ENCODE results near the gene IRF4.
"Not testable (repeated sequence)": the region's sequence is repeated elsewhere in the genome, so short reads cannot be mapped to it uniquely, and the experiment has no call there.

IRF4 gene

GRCh38 chr6:366389-367297 is 24.9 kb upstream of the IRF4 start:
- no peak for DNase-seq (ENCODE audit: low read depth in 2 of 2)

- DNase-seq (ENCODE audit: low read depth in 2 of 2) = no peak
These were observed 24.2 kb upstream of the IRF4 start for GRCh38 chr6:367298-367794.

DNA sequence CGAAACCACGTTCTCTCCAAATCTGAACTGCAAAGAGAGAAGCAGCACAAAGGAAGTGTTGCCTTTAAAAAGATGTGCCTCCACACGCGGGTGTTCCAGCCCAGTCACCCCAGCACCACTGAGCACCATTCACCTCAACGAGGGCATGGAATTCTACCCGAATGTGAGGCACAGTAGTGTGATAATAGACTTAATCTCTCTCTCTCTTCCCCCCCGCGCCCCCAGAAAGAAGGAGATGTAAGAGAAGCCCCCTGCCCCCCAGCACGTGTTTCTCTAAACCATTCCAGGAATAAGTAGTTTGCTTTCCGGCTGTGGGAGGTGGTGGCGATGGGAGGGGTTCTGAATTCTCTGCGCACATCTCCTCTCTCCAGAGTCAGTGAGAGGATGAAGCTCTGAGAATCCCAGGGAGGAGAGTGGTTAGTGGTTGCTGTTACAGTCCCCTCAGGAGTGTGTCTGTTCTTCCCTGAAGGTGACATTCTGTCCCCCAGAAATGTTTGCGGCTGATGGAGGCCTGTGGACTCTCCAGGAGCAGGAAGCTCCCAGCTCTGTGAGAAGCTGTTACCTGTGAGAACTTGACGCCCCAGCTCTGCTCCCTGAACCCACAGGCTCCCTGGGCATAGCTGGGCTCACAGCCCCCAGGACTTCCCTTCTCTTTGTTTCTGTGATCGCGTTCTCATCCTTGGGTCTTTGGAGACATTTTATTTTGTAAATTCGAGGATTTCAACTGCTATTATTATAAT is 23.5 kb upstream of the IRF4 start:
- DNase-seq (ENCODE audit: low read depth in 2 of 2) = no peak

DNA sequence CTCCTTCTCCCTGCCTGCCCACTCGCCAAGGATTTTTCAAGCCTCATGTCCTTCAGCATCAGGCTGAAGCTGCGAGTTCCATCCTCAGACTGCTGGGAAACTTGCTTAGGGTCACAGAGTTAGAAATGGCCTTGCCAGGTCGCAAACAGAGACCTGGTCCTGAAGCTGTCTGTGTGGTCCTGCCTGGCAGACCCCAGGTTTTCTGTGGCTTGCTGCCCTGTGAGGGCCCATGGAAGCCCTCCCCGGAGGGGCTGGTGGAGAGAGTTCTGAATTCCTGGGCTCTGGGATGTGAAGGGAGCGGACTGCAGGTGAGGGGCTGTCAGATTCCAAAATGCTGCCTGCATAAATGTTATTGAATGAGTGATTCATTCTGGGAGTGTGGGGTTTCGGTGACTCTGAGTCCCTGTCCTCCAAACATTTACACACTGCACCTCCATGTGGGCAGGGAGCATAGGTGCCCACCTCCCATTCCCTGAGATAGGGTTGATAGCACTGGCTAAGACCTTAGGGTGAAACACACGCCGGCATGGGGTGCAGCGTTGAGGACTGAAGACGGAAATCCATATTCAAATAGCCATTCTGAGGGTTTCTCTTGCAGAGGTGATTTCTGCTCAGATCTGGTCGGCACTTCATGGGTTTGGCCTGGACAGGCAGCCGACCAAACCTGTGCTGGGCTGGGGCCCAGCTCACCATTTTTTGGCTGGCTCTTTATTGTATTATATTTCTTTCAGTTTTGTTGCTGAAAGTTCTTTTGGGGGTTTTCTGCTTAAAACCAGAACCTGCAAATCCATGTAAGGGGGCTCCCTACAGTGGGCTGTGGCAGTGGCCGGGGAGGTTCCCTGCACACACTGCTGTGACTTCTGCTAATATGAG is 21.8 kb upstream of the IRF4 start:
- DNase-seq (ENCODE audit: low read depth in 2 of 2) = no peak

- no peak for DNase-seq (ENCODE audit: low read depth in 2 of 2)
These were observed 21.0 kb upstream of the IRF4 start for GRCh38 chr6:370555-370954.

DNA sequence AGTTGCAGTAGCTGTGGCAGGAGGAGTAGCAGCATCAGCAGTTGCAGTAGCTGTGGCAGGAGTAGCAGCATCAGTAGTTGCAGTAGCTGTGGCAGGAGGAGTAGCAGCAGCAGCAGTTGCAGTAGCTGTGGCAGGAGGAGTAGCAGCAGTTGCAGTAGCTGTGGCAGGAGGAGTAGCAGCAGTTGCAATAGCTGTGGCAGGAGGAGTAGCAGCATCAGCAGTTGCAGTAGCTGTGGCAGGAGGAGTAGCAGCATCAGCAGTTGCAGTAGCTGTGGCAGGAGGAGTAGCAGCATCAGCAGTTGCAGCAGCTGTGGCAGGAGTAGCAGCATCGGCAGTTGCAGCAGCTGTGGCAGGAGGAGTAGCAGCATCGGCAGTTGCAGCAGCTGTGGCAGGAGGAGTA is 19.7 kb upstream of the IRF4 start:
- DNase-seq (ENCODE audit: low read depth in 2 of 2) = not testable (repeated sequence)

DNA sequence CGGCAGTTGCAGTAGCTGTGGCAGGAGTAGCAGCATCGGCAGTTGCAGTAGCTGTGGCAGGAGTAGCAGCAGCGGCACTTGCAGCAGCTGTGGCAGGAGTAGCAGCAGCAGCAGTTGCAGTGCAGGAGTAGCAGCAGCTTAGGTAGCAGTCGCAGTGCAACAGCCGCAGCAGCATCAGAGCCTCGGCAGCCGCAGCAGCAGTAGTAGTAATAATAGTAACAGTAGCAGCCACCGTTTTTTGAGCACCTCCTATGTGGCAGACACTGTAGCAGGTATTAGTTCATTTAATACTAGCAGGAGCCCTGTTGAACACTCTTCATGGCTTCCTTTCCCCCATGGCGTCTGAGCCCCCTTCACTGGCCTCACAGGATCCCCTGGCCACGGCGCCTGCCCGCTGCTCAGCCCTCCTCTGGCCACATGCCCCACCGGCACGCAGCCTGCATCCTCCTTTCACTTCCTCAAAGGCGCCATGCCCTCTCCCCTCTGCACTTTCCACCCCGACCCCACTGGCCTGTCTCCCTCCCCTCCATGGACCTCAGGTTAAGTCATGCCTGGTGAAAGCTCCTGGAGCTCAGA is 19.1 kb upstream of the IRF4 start:
- DNase-seq (ENCODE audit: low read depth in 2 of 2) = no peak

DNA sequence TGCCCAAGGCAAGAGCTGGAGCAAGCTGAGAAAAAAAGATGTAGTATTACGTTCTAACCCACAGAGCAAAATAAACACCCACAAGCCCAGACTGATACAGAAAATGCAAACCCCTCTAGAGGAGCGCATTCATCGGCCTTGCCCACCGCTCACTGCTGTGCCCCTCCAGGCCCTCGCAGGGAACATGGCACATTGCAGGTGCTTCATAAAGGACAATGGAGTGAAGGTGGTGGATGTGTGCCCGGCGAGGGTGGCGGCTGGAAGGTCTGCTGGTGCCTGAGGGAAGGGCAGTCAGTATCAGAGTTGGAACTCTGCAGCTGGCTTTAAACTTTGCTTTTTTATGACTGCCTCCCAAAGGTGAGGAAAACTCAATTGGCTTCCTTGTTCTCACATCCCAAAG is 18.5 kb upstream of the IRF4 start:
- no peak for DNase-seq (ENCODE audit: low read depth in 2 of 2)

GRCh38 chr6:373773-374724 is 17.5 kb upstream of the IRF4 start:
- no peak for DNase-seq (ENCODE audit: low read depth in 2 of 2)

- no peak for DNase-seq (ENCODE audit: low read depth in 2 of 2)
These were observed 16.6 kb upstream of the IRF4 start for GRCh38 chr6:374956-375355.

GRCh38 chr6:376827-377640 is 14.5 kb upstream of the IRF4 start:
- no peak for DNase-seq (ENCODE audit: low read depth in 2 of 2)

DNA sequence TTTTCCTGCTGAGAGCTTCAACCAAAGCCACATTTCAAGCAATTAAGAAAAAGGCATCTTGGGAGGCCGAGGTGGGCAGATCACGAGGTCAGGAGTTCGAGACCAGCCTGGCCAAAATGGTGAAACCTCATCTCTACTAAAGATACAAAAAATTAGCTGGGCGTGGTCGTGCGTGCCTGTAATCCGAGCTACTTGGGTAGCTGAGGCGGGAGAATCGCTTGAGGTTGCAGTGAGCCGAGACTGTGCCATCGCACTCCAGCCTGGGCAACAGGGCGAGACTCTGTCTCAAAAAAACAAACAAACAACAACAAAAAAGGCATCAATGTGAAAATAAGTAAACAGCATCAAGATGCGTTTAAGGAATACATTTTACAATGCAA is 13.9 kb upstream of the IRF4 start:
- not testable (repeated sequence) for DNase-seq (ENCODE audit: low read depth in 2 of 2)

GRCh38 chr6:378090-378957 is 13.2 kb upstream of the IRF4 start:
- no peak for DNase-seq (ENCODE audit: low read depth in 2 of 2)

DNA sequence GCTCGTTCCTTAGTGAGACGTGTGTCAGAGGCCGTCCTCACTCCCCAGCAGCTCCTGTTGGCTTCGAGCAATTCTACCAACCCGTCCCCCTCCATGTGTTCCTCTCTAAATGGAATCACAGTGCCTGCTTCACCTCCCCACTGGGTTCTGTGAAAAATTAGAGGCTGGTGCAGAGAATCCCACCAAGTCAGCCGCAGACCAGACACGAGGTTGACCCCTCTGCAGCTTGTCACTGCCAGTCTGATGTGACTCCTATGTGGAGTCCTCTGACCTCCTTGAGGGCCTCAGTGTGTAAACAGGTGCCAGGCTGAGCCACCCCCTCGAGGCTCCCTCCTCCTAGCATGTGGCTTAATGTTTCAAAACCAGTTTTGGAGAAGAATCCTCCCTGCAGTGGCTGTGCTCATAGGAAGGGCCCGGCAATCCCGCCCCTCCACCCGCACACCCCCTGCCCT is 12.6 kb upstream of the IRF4 start:
- DNase-seq (ENCODE audit: low read depth in 2 of 2) = no peak

DNA sequence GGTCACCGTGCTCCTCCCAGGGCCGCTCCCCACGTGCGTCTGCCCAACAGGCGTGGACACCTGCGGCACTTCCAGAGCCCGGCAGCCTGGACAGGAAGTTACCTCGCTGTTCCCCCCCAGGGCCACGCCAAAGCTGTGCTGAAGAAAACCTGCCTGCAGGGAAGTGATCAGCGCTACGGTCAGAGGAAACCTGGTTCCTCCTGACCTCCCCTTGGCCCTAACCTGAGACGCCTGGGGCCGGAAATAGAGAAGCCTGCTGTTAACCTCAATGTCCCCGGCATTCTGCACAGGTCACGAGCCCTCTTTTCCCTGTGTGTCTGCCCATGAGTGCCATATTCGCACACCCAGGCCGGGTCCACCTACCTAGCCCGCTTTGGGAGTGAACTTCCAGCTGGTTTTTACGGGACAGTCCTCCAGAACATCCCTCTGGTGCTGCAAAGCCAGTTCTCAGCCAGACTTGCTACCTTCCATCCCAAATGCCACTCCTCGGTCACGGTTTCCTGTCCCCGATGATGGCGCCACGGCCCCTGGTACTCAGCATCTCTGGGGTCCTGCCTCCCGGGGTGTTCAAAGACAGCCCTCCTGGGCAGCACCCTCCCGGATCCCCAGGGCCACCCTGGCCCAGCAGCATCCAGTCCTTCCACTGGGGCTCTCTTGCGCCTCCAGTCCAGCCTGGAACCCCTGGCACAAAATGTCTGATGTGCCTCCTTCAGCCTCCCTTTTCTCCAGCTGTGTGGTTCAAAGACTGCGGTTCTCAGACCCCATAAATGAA is 12.0 kb upstream of the IRF4 start:
- DNase-seq (ENCODE audit: low read depth in 2 of 2) = no peak

- DNase-seq (ENCODE audit: low read depth in 2 of 2) = no peak
These were observed 11.0 kb upstream of the IRF4 start for GRCh38 chr6:380234-381218.

Measured in stimulated activated CD8-positive, alpha-beta memory T cell treated with anti-CD3 and anti-CD28 coated beads, Interleukin-15, amount 100 ng/mL, for 4 hours (primary cell).